Measurements from ENCODE around the gene ANKRD31. TPM values are rescaled to one million over a fixed set of nuclear protein-coding genes. Genes with fewer than 3 reads are reported as not detected.

Gene ANKRD31
- total RNA-seq, 1 experiment from 2014 or later = 0.11 TPM

DNA sequence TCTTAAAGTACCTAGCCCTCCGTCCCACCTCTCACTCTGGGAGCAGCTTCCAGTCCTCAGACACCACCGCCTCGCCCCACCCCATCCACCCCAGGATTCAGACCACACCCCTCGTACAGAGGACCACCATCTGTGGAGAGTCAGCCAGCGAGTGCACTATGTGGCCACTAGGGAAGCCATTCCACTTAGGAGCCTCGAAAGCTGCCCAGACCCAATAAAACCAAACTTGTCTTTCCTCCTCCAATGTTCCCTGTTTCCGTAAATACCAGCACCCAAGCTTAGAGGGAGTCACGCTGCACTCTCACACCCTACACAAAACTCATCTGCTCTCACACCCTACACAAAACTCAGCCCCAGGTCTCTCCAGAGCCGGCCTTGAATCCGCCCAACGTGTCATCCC lies 186.3 kb downstream of the ANKRD31 start:
- peaks cover 0 to 4% (median 0%) of the 10 kb centered on the region in 3 experiments; a peak in 1 of 7 replicates for H3K36me3 Mint-ChIP-seq (ENCODE audit: insufficient read depth in 1 of 3, low read depth in 3 of 3)
- Histone ChIP-seq H3K79me2 (ENCODE audit: insufficient read depth, low read length) (peaks cover 36% of the 10 kb centered on the region; the same call in 1 of the 2 replicates), H2AK5ac (ENCODE audit: insufficient read length, low read length) (no peak overlapping the region), H3T11ph (ENCODE audit: low read length) (no peak overlapping the region), H4K5ac (ENCODE audit: insufficient read length, low read depth, low read length) (no peak overlapping the region), H2AFZ (ENCODE audit: low read length) (no peak overlapping the region), H2BK5ac (ENCODE audit: insufficient read length, low read length) (no peak overlapping the region), H3K56ac (ENCODE audit: insufficient read length, low read depth, low read length) (no peak overlapping the region), H3K23ac (ENCODE audit: insufficient read length, low read depth, low read length) (no peak overlapping the region), H3K4me2 (ENCODE audit: insufficient read depth, insufficient read length, low read length) (peak overlapping the region; percentile 76), H2BK120ac (ENCODE audit: low read depth, low read length, poor library complexity, severe bottlenecking) (no peak overlapping the region), H4K91ac (ENCODE audit: insufficient read length, low read depth, low read length) (no peak overlapping the region), H3K27ac (ENCODE audit: insufficient read length, low read depth, low read length) (no peak overlapping the region), H4K20me1 (ENCODE audit: control insufficient read depth, insufficient read depth, insufficient read length) (no peaks in the 10 kb centered on the region), H2BK15ac (ENCODE audit: low read depth, low read length) (no peak overlapping the region), H3K27me3 (ENCODE audit: insufficient read depth, low read length) (no peaks in the 10 kb centered on the region; the same call in 1 of the 2 replicates), H3K79me1 (ENCODE audit: insufficient read depth, low read depth, low read length, poor library complexity, severe bottlenecking) (no peaks in the 10 kb centered on the region), H2BK20ac (ENCODE audit: low read depth, low read length, poor library complexity, severe bottlenecking) (no peak overlapping the region), H4K8ac (replicated peaks; ENCODE audit: insufficient read length, low read depth, low read length) (no peak overlapping the region), H3K9ac (ENCODE audit: extremely low read depth, insufficient read length, low read length) (no peak overlapping the region), H3K9me3 (ENCODE audit: control insufficient read depth, low read depth, low read length) (no peaks in the 10 kb centered on the region), H3K18ac (ENCODE audit: insufficient read length, low read depth, low read length) (no peak overlapping the region), H3K23me2 (ENCODE audit: insufficient read length, low read depth, low read length, poor library complexity, severe bottlenecking) (peaks cover 13% of the 10 kb centered on the region), H2BK12ac (ENCODE audit: insufficient read length, low read depth, low read length) (no peak overlapping the region), H3K4ac (ENCODE audit: low read depth, low read length) (no peak overlapping the region), H3K4me1 (ENCODE audit: insufficient read depth, low read length) (peaks cover 23% of the 10 kb centered on the region), H3K14ac (ENCODE audit: insufficient read depth, low read length) (no peak overlapping the region)
- peaks cover 37% of the 10 kb centered on the region for H3K27me3 Mint-ChIP-seq (ENCODE audit: low read depth)
- TF ChIP-seq, protein P1, sequence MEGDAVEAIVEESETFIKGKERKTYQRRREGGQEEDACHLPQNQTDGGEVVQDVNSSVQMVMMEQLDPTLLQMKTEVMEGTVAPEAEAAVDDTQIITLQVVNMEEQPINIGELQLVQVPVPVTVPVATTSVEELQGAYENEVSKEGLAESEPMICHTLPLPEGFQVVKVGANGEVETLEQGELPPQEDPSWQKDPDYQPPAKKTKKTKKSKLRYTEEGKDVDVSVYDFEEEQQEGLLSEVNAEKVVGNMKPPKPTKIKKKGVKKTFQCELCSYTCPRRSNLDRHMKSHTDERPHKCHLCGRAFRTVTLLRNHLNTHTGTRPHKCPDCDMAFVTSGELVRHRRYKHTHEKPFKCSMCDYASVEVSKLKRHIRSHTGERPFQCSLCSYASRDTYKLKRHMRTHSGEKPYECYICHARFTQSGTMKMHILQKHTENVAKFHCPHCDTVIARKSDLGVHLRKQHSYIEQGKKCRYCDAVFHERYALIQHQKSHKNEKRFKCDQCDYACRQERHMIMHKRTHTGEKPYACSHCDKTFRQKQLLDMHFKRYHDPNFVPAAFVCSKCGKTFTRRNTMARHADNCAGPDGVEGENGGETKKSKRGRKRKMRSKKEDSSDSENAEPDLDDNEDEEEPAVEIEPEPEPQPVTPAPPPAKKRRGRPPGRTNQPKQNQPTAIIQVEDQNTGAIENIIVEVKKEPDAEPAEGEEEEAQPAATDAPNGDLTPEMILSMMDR (conservative IDR thresholded peaks at IDR 0.05) = peak; percentile 48; the same call in 2 of the 3 replicates
- peaks cover 32 to 41% of the 10 kb centered on the region in 2 experiments for H3K4me1 Mint-ChIP-seq
- H3K4me3 Mint-ChIP-seq = peak overlapping the region in 1 of 2 experiments; percentile 25; a peak in 1 of 5 replicates
- peak; percentile 77 for DNase-seq
- no peak overlapping the region for H3K27ac Mint-ChIP-seq
- no peaks in the 10 kb centered on the region; a peak in 2 of 5 replicates for H3K9me3 Mint-ChIP-seq
- no CpG with 5 or more reads among the region's 11 CpGs for WGBS (ENCODE audit: extremely low coverage, insufficient read length, low lambda C conversion rate)
